Left lung (tissue), 14 donors: ENCODE measurements around the gene EAPP. TPM values are rescaled to one million over a fixed set of nuclear protein-coding genes. Genes with fewer than 3 reads are reported as not detected.

Experiments
- ATAC-seq: fragments of 200-7000 bp; cut with Tn5 transposase; one replicate; pipeline ENCODE4 v1.9.1; 2020; ENCODE audit warnings: moderate library complexity
- DNase-seq, 4 donors: peaks; one replicate each; pipeline ENCODE4 v3.0.0-alpha.2; 2013 to 2020
- H3K27ac ChIP-seq, 2 donors: fragments of 200-600 bp; sonication (generic) in 1 of 2; one replicate each; pipeline versions ENCODE4 v1.5.0 to v1.8.0; 2020 to 2021
- H3K27me3 ChIP-seq, 2 donors: fragments of 200-600 bp; sonication (generic) in 1 of 2; one replicate each; pipeline versions ENCODE4 v1.5.0 to v1.8.0; 2020 to 2021
- H3K36me3 ChIP-seq, 2 donors: fragments of 200-600 bp; sonication (generic) in 1 of 2; one replicate each; pipeline versions ENCODE4 v1.5.0 to v1.8.0; 2020 to 2021
- H3K4me1 ChIP-seq, 2 donors: fragments of 200-600 bp; one replicate each; pipeline ENCODE4 v1.8.0; 2021
- H3K4me3 ChIP-seq, 2 donors: fragments of 200-600 bp; sonication (generic) in 1 of 2; one replicate each; pipeline versions ENCODE4 v1.5.0 to v1.8.0; 2020 to 2021; ENCODE audit warnings: mild to moderate bottlenecking in 1 of 2
- H3K9me3 ChIP-seq, 2 donors: fragments of 200-600 bp; sonication (generic) in 1 of 2; one replicate each; pipeline versions ENCODE4 v1.5.0 to v1.8.0; 2020 to 2021
- intact Hi-C, 2 donors: fragments of 100-400 bp; cut with DNase I; formaldehyde crosslinking; loops; one replicate each; pipeline versions ENCODE4 v1.11.2 to v1.14.2; 2022
- long read RNA-seq, 12 donors: library from polyadenylated mRNA in 2 of 12; unstranded in 2 of 12; transcript quantifications; one replicate each; pipeline ENCODE4 v2.0.0 and lab custom pipeline, GENCODE V29; 2019 to 2026
- polyA plus RNA-seq, 6 donors: library from polyadenylated mRNA; unstranded; fragments of 120-200 nt; gene quantifications; one replicate each; pipeline ENCODE4 v1.2.1, GENCODE V29; 2013; ENCODE audit not compliant: insufficient read length in 6 of 6
- total RNA-seq, 2 donors: library from RNA; stranded (reverse); fragmentation: NEBNext Ultra II Directional; extraction: Animal tissue kit (Norgen Biotek cat#: 25700); gene quantifications; one replicate each; pipeline ENCODE4 v1.2.1, GENCODE V29; 2021
- TF ChIP-seq, protein P1 (sequence below), 2 donors: fragments of 200-600 bp; sonication (generic) in 1 of 2; IDR thresholded peaks; one replicate each; pipeline versions ENCODE4 v1.5.0 to v1.8.0; 2021; ENCODE audit warnings: antibody characterized with exemption in 2 of 2
- donor health status: DM: no; HTN: yes; CAD: no.
- donor health status: DM: no; HTN: no; CAD: no.

Gene EAPP
- total RNA-seq (10 to 100 TPM; 23.2 to 25.8 TPM), polyA plus RNA-seq (10 to 100 TPM; 51.2 to 63.9 (median 58.2) TPM)
- long read RNA-seq, donor 1, transcript EAPP-201 (6 exons, 1,321 nt): major isoform, 28 of 48 reads
- long read RNA-seq, donor 1, partial matches to known transcripts: 18 of 48 reads
- long read RNA-seq, donor 1, other reads (novel, unspliced or antisense): 0 of 48 reads
- long read RNA-seq, donor 2, transcript EAPP-201 (6 exons, 1,321 nt): major isoform, 11 of 29 reads
- long read RNA-seq, donor 2, partial matches to known transcripts: 12 of 29 reads
- long read RNA-seq, donor 2, other reads (novel, unspliced or antisense): 0 of 29 reads
- long read RNA-seq, donor 3, transcript EAPP-201 (6 exons, 1,321 nt): major isoform, 18 of 22 reads
- long read RNA-seq, donor 3, partial matches to known transcripts: 0 of 22 reads
- long read RNA-seq, donor 3, other reads (novel, unspliced or antisense): 0 of 22 reads
- long read RNA-seq, donor 4, transcript EAPP-201 (6 exons, 1,321 nt): major isoform, 17 of 30 reads
- long read RNA-seq, donor 4, partial matches to known transcripts: 10 of 30 reads
- long read RNA-seq, donor 4, other reads (novel, unspliced or antisense): 1 of 30 reads
- long read RNA-seq, donor 5, transcript EAPP-201 (6 exons, 1,321 nt): major isoform, 22 of 41 reads
- long read RNA-seq, donor 5, transcript EAPP-203 (2 exons, 562 nt): minor isoform, 5 of 41 reads
- long read RNA-seq, donor 5, partial matches to known transcripts: 14 of 41 reads
- long read RNA-seq, donor 5, other reads (novel, unspliced or antisense): 0 of 41 reads
- long read RNA-seq, donor 6, transcript EAPP-201 (6 exons, 1,321 nt): major isoform, 28 of 34 reads
- long read RNA-seq, donor 6, partial matches to known transcripts: 5 of 34 reads
- long read RNA-seq, donor 6, other reads (novel, unspliced or antisense): 0 of 34 reads
- long read RNA-seq, donor 7, transcript EAPP-201 (6 exons, 1,321 nt): major isoform, 17 of 19 reads
- long read RNA-seq, donor 7, partial matches to known transcripts: 0 of 19 reads
- long read RNA-seq, donor 7, other reads (novel, unspliced or antisense): 0 of 19 reads
- long read RNA-seq, donor 8, transcript EAPP-201 (6 exons, 1,321 nt): major isoform, 15 of 25 reads
- long read RNA-seq, donor 8, partial matches to known transcripts: 7 of 25 reads
- long read RNA-seq, donor 8, other reads (novel, unspliced or antisense): 0 of 25 reads
- long read RNA-seq, donor 9: 0 reads
- long read RNA-seq, donor 10, transcript EAPP-201 (6 exons, 1,321 nt): major isoform, 17 of 22 reads
- long read RNA-seq, donor 10, partial matches to known transcripts: 1 of 22 reads
- long read RNA-seq, donor 10, other reads (novel, unspliced or antisense): 3 of 22 reads
- long read RNA-seq, donor 11, transcript EAPP-201 (6 exons, 1,321 nt): major isoform, 19 of 35 reads
- long read RNA-seq, donor 11, partial matches to known transcripts: 14 of 35 reads
- long read RNA-seq, donor 11, other reads (novel, unspliced or antisense): 0 of 35 reads
- long read RNA-seq, donor 12, transcript EAPP-201 (6 exons, 1,321 nt): major isoform, 8 of 15 reads
- long read RNA-seq, donor 12, partial matches to known transcripts: 0 of 15 reads
- long read RNA-seq, donor 12, other reads (novel, unspliced or antisense): 5 of 15 reads

- H3K27me3 ChIP-seq: no peaks in the 10 kb centered on the region
- H3K36me3 ChIP-seq: peaks cover 0 to 15% of the 10 kb centered on the region in 2 donors
- H3K9me3 ChIP-seq: no peaks in the 10 kb centered on the region
- TF ChIP-seq, protein P1, sequence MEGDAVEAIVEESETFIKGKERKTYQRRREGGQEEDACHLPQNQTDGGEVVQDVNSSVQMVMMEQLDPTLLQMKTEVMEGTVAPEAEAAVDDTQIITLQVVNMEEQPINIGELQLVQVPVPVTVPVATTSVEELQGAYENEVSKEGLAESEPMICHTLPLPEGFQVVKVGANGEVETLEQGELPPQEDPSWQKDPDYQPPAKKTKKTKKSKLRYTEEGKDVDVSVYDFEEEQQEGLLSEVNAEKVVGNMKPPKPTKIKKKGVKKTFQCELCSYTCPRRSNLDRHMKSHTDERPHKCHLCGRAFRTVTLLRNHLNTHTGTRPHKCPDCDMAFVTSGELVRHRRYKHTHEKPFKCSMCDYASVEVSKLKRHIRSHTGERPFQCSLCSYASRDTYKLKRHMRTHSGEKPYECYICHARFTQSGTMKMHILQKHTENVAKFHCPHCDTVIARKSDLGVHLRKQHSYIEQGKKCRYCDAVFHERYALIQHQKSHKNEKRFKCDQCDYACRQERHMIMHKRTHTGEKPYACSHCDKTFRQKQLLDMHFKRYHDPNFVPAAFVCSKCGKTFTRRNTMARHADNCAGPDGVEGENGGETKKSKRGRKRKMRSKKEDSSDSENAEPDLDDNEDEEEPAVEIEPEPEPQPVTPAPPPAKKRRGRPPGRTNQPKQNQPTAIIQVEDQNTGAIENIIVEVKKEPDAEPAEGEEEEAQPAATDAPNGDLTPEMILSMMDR (IDR thresholded peaks at IDR 0.05): peak in 1 of 2 donors; percentile 30
- peaks cover 13 to 26% of the 10 kb centered on the region in 2 donors for H3K4me1 ChIP-seq
- ATAC-seq (peak; percentile 100), DNase-seq (peak; percentile 95 to 100 (median 99))
- H3K4me3 ChIP-seq: peak within 1 kb of the TSS; percentile 86 to 89
- intact Hi-C loops: no loop called here
- peak within 1 kb of the TSS; percentile 90 to 93 for H3K27ac ChIP-seq
Observed at GRCh38 chr14:34539407-34540180, at the start of gene EAPP. TSS of gene EAPP (minus strand) at chr14:34539701. CDS start at chr14:34539628, 73 bp downstream.

DNA sequence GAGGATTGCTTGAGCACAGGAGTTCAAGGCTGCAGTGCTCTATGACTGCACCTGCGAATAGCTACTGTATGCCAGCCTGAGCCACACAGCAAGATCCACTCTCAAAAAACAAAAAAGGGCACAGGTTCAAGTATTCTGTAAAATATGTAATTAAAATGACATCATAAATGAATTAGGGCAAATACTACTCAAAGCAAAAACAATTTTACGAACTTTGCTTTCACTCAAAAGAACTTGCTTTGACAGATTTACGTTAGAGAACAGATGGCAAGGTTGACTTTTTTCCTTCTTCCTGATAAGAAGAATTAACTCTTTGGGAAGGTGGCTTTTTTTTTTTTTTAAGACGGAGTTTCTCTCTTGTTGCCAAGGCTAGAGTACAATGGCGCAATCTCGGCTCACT, 44.0 kb upstream of the EAPP start:
- no peak for ATAC-seq

GRCh38 chr14:34582117-34582680, 42.7 kb upstream of the EAPP start:
- Histone ChIP-seq H3K36me3 (peaks cover 0 to 99% of the 10 kb centered on the region in 2 donors), H3K9me3 (no peaks in the 10 kb centered on the region), H3K27me3 (no peaks in the 10 kb centered on the region), H3K4me1 (no peaks in the 10 kb centered on the region), H3K27ac (no peak overlapping the region), H3K4me3 (no peak overlapping the region)
- ATAC-seq: no peak
- intact Hi-C loops: no loop called here
- TF ChIP-seq, protein P1 (IDR thresholded peaks at IDR 0.05): no peak
- peak in 1 of 4 donors; percentile 6 for DNase-seq

More for the DNA sequence above, 44.0 kb upstream of the EAPP start:
- no peaks in the 10 kb centered on the region for H3K9me3 ChIP-seq
- intact Hi-C loops: no loop called here
- peaks cover 0 to 99% of the 10 kb centered on the region in 2 donors for H3K36me3 ChIP-seq
- TF ChIP-seq, protein P1 (IDR thresholded peaks at IDR 0.05): no peak
- no peaks in the 10 kb centered on the region for H3K4me1 ChIP-seq
- H3K4me3 ChIP-seq: no peak overlapping the region
- no peaks in the 10 kb centered on the region for H3K27me3 ChIP-seq
- DNase-seq: no peak
- no peak overlapping the region for H3K27ac ChIP-seq

- intact Hi-C loops: no loop called here
- Histone ChIP-seq H3K4me3 (no peak overlapping the region), H3K27ac (no peak overlapping the region), H3K4me1 (no peaks in the 10 kb centered on the region), H3K36me3 (peaks cover 0 to 100% of the 10 kb centered on the region in 2 donors), H3K9me3 (no peaks in the 10 kb centered on the region), H3K27me3 (no peaks in the 10 kb centered on the region)
- TF ChIP-seq, protein P1 (IDR thresholded peaks at IDR 0.05): no peak
- peak in 1 of 4 donors; percentile 2 for DNase-seq
- ATAC-seq: no peak
Observed at GRCh38 chr14:34580381-34580780, 40.9 kb upstream of the EAPP start.
